Transverse colon (tissue), 4 donors: ENCODE results near the gene EHBP1. TPM values are rescaled to one million over a fixed set of nuclear protein-coding genes. Genes with fewer than 3 reads are reported as not detected.
"Not testable (repeated sequence)": the region's sequence is repeated elsewhere in the genome, so short reads cannot be mapped to it uniquely, and the experiment has no call there.

Experiments used
- DNase-seq: peaks from one replicate; pipeline ENCODE4 v3.0.0-alpha.2; 2019
- H3K27ac ChIP-seq, 4 donors: fragments of 200-600 bp; sonication (generic); 2 replicates each; pipeline ENCODE4 v1.5.1; 2016 to 2018; ENCODE audit warnings: inconsistent platforms in 4 of 4
- H3K27me3 ChIP-seq: fragments of 200-600 bp; sonication (generic); 2 replicates; pipeline ENCODE4 v1.5.1; 2017; ENCODE audit warnings: inconsistent platforms
- H3K36me3 ChIP-seq, 4 donors: fragments of 200-600 bp; sonication (generic); 2 replicates each; pipeline ENCODE4 v1.5.1; 2017 to 2019; ENCODE audit warnings: inconsistent platforms in 4 of 4
- H3K4me1 ChIP-seq, 4 donors: fragments of 200-600 bp; sonication (generic); 2 replicates each; pipeline ENCODE4 v1.5.1; 2017 to 2020; ENCODE audit warnings: inconsistent platforms in 4 of 4
- H3K4me3 ChIP-seq, 4 donors: fragments of 200-600 bp; sonication (generic); 1 replicate in 1 of 4; 2 replicates in 3 of 4; pipeline versions ENCODE4 v1.5.1 to v1.6.1; 2017 to 2019; ENCODE audit warnings: inconsistent platforms in 4 of 4
- H3K9me3 ChIP-seq, 2 donors: fragments of 200-600 bp; sonication (generic); 2 replicates each; pipeline ENCODE4 v1.5.1; 2017 to 2019; ENCODE audit warnings: inconsistent platforms in 2 of 2
- CTCF ChIP-seq, 5 experiments: fragments of 200-600 bp in 3 of 5; fragments of 450-650 bp in 2 of 5; sonication (generic) in 3 of 5; IDR thresholded peaks; 1 replicate in 2 of 5; 2 replicates in 3 of 5; pipeline ENCODE4 v1.5.1; 2016 to 2017; ENCODE audit warnings: antibody characterized with exemption in 5 of 5, inconsistent platforms in 3 of 5, mild to moderate bottlenecking in 2 of 5, moderate library complexity in 1 of 5
- EP300 ChIP-seq: sonication (generic); formaldehyde crosslinking; IDR thresholded peaks from one replicate; pipeline ENCODE4 v1.6.1; 2017; ENCODE audit warnings: antibody characterized with exemption, low read depth
- POLR2A ChIP-seq: fragments of 450-650 bp; IDR thresholded peaks from one replicate; pipeline ENCODE4 v1.6.1; 2016; ENCODE audit warnings: antibody characterized with exemption, mild to moderate bottlenecking, moderate library complexity
- POLR2AphosphoS5 ChIP-seq, 3 donors: sonication (generic); formaldehyde crosslinking; IDR thresholded peaks; one replicate each; pipeline ENCODE4 v1.6.1; 2016; ENCODE audit warnings: antibody characterized with exemption in 3 of 3
- WGBS, 2 donors: methylation state at CpG; one replicate each; pipeline ENCODE4 v1.1.5; 2018; ENCODE audit warnings: low coverage in 1 of 2; 5-methylcytosine and 5-hydroxymethylcytosine counted together
- in situ Hi-C, 4 donors: fragments of 200-750 bp; cut with MboI; loops; one replicate each; pipeline versions ENCODE4 v1.15.0 to v1.15.1; 2017; ENCODE audit warnings: low sequenced_read_pairs in 3 of 4, low pct_ligation_motif_present in 1 of 4, low pct_unique_long_range_greater_than_20kb in 1 of 4
- intact Hi-C: fragments of 100-400 bp; cut with DNase I; formaldehyde crosslinking; loops from one replicate; pipeline ENCODE4 v1.15.1; 2023; ENCODE audit warnings: low total_unique reads
- total RNA-seq, 4 donors: library from RNA; depleted of rRNA; stranded (reverse); fragments of >200 nt; gene quantifications; one replicate each; pipeline ENCODE4 v1.1.0, GENCODE V29; 2016

EHBP1 gene
- total RNA-seq, 4 donors from 2014 or later: 41.1 to 69.4 (median 47.0) TPM

GRCh38 chr2:63015389-63015788, 309.9 kb downstream of the EHBP1 start:
- WGBS, 2 donors: 88 to 95% methylated on average over 3 of the region's 3 CpGs
- H3K27me3 ChIP-seq: no peaks in the 10 kb centered on the region
- H3K36me3 ChIP-seq: peaks cover 0 to 6% (median 0%) of the 10 kb centered on the region in 4 donors
- no peak for TF ChIP-seq POLR2A
- TF ChIP-seq POLR2AphosphoS5 (IDR thresholded peaks at IDR 0.05): no peak
- TF ChIP-seq EP300: no peak
- TF ChIP-seq CTCF (IDR thresholded peaks at IDR 0.05): no peak
- in situ Hi-C loops (no loop called here), intact Hi-C loops (no loop called here)
- no peak overlapping the region for H3K27ac ChIP-seq
- no peaks in the 10 kb centered on the region for H3K4me1 ChIP-seq
- no peak overlapping the region for H3K4me3 ChIP-seq
- no peaks in the 10 kb centered on the region for H3K9me3 ChIP-seq
- DNase-seq: no peak

DNA sequence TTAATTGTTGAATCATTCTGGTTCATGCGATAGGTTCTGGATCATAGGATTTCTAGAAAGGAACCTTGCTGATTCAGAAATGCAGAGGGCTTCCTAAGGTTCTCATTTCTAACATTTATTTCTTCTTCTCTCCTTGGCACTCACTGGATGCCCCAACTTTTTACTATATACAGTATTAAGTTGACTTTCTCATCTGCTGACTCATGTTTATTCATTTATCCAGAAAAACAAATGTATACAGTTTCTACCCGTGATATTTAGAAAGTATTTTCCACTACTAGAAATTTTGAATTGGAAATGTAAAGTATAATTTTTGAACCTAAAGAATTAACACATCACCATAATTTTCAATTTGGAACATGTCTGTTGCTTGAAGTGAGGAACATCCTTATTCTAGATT, 312.9 kb downstream of the EHBP1 start:
- in situ Hi-C loops (no loop called here), intact Hi-C loops (no loop called here)
- H3K9me3 ChIP-seq: no peaks in the 10 kb centered on the region
- no peak overlapping the region for H3K4me3 ChIP-seq
- peaks cover 0 to 6% (median 0%) of the 10 kb centered on the region in 4 donors for H3K36me3 ChIP-seq
- H3K27me3 ChIP-seq: no peaks in the 10 kb centered on the region
- no peak overlapping the region for H3K27ac ChIP-seq
- 88 to 94% methylated on average over 2 of the region's 2 CpGs for WGBS, 2 donors
- DNase-seq: no peak
- H3K4me1 ChIP-seq: no peaks in the 10 kb centered on the region
- TF ChIP-seq CTCF (IDR thresholded peaks at IDR 0.05) (no peak), POLR2AphosphoS5 (IDR thresholded peaks at IDR 0.05) (no peak), EP300 (no peak), POLR2A (no peak)

- not testable (repeated sequence) for DNase-seq, H3K36me3 ChIP-seq
Measured at GRCh38 chr2:63019686-63020085, 314.2 kb downstream of the EHBP1 start.

GRCh38 chr2:63023444-63023843, 317.9 kb downstream of the EHBP1 start:
- intact Hi-C loops: no loop called here
- no peak for DNase-seq
- TF ChIP-seq CTCF (IDR thresholded peaks at IDR 0.05): no peak
- no peak for TF ChIP-seq POLR2AphosphoS5 (IDR thresholded peaks at IDR 0.05)
- no peak for TF ChIP-seq EP300
- no peak for TF ChIP-seq POLR2A
- H3K4me1 ChIP-seq: no peaks in the 10 kb centered on the region
- 0% methylated on average over 1 of the region's 1 CpG for WGBS, 2 donors
- H3K27me3 ChIP-seq: no peaks in the 10 kb centered on the region
- H3K36me3 ChIP-seq: no peaks in the 10 kb centered on the region
- in situ Hi-C loops: no loop called here
- no peak overlapping the region for H3K27ac ChIP-seq
- H3K9me3 ChIP-seq: no peaks in the 10 kb centered on the region
- H3K4me3 ChIP-seq: no peak overlapping the region

More at GRCh38 chr2:63019686-63020085, 314.2 kb downstream of the EHBP1 start:
- H3K27me3 ChIP-seq, H3K9me3 ChIP-seq, intact Hi-C loops, in situ Hi-C loops, H3K27ac ChIP-seq, H3K4me1 ChIP-seq, H3K4me3 ChIP-seq: not testable (repeated sequence)
- WGBS, 2 donors: 88 to 95% methylated on average over 7 to 8 of the region's 8 CpGs

DNA sequence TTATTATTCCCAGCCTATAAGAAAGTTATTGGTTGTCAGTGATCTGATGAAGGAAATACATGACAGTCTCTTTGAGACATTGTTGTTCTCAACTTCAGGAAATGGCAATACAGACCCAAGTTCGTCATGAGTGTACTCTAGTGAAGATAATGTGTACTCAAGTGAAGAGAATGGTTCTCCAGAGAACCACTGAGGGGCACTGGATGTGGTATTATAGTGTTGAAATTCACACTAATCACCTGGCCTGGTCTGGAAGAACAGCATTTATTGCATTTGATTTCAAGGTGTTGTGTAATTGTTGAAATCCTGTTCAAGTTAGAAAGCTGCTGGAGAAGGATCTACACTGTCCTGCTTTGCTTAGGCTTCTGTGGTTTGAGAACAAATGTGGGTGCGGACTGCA, 321.7 kb downstream of the EHBP1 start:
- Histone ChIP-seq H3K27me3 (no peaks in the 10 kb centered on the region), H3K27ac (no peak overlapping the region), H3K4me3 (no peak overlapping the region), H3K9me3 (no peaks in the 10 kb centered on the region), H3K36me3 (no peaks in the 10 kb centered on the region), H3K4me1 (no peaks in the 10 kb centered on the region)
- WGBS, 2 donors: 67 to 94% methylated on average over 1 to 2 of the region's 2 CpGs
- intact Hi-C loops (no loop called here), in situ Hi-C loops (no loop called here)
- DNase-seq: no peak
- TF ChIP-seq EP300 (no peak), POLR2A (no peak), POLR2AphosphoS5 (IDR thresholded peaks at IDR 0.05) (no peak), CTCF (IDR thresholded peaks at IDR 0.05) (no peak)
